Measurements from ENCODE around the gene PSTPIP1. TPM values are rescaled to one million over a fixed set of nuclear protein-coding genes. Genes with fewer than 3 reads are reported as not detected.

Gene PSTPIP1
- total and polyA plus RNA-seq, 9 of the 15 experiments (the other 6 are each of a cell fraction or from before 2014, with no cell fraction given), result not detected

GRCh38 chr15:77066971-77067690 is 72.2 kb downstream of the PSTPIP1 start:
- peaks cover 10% of the 10 kb centered on the region; the same call in 1 of the 3 replicates for H3K36me3 ChIP-seq (ENCODE audit: control insufficient read depth, insufficient read depth, low read length)
- no peaks in the 10 kb centered on the region for H3K27me3 ChIP-seq (ENCODE audit: control insufficient read depth in 2 of 2, insufficient read depth in 2 of 2, low read length in 2 of 2)
- POLR2A ChIA-PET, result interaction anchor here (1.5 to 2.2 kb wide), 3 partner anchors 9 to 22 kb away, joined by 3 to 8 read pairs (median 3); no protein-coding TSS in a partner anchor
- BruUV-seq (replicated peaks), result no TSS peak
- 0 out of 2 replicates have a peak, but pooled peaks cover 9% of the 10 kb centered on the region for H4K20me1 ChIP-seq (replicated peaks; ENCODE audit: control insufficient read depth, insufficient read depth, low read length)
- no peak overlapping the region for H3K27ac ChIP-seq (ENCODE audit: extremely low read depth, low read depth, low read length)
- FAIRE-seq (no peak), DNase-seq (ENCODE audit: extremely low read depth in 1 of 4, low spot score in 3 of 4) (peak in 1 of 4 experiments; percentile 40), ATAC-seq (no peak)
- no peak overlapping the region for H3K9ac ChIP-seq (ENCODE audit: insufficient read depth in 1 of 2, low read depth in 2 of 2, low read length in 2 of 2)
- no peak overlapping the region for H3K4me3 ChIP-seq
- no peak overlapping the region for H3K4me2 ChIP-seq (ENCODE audit: insufficient read depth, low read length)
- CTCF ChIA-PET (ENCODE audit: low intra/inter-chr PET ratio), result no interaction called here
- intact Hi-C loops (cut with micrococcal nuclease), result no loop called here
- H3K79me2 ChIP-seq (ENCODE audit: control insufficient read depth, insufficient read depth, low read length), result peaks cover 56% of the 10 kb centered on the region
- H3K4me1 ChIP-seq (replicated peaks in 1 of 2; ENCODE audit: control insufficient read depth in 2 of 2, insufficient read depth in 2 of 2, low read length in 2 of 2), result peaks cover 16 to 47% of the 10 kb centered on the region in 2 experiments
- WGBS (ENCODE audit: insufficient coverage, low coverage, missing lambda C conversion rate), result 52% methylated on average over 3 of the region's 3 CpGs
- peaks cover 4% of the 10 kb centered on the region for H3K9me1 ChIP-seq (ENCODE audit: control insufficient read depth, insufficient read depth, low read length)
- H3K9me3 ChIP-seq (replicated peaks; ENCODE audit: control insufficient read depth, insufficient read depth, low read depth, low read length), result no peaks in the 10 kb centered on the region
- in situ Hi-C loops (cut with MboI), result no loop called here
- no peak overlapping the region for H2AFZ ChIP-seq (ENCODE audit: low read depth, low read length)
- 0 out of 2 replicates have a peak, but pooled peaks have one; percentile 27 for TF ChIP-seq FOSL1 (tag; conservative IDR thresholded peaks at IDR 0.05)
- TF ChIP-seq NR2C1 (IDR thresholded peaks at IDR 0.05), result peak; percentile 55; the same call in 1 of the 2 replicates
- TF ChIP-seq NR2C1 (tag; IDR thresholded peaks at IDR 0.05), result peak; percentile 82
- TF ChIP-seq KDM1A (IDR thresholded peaks at IDR 0.05), result peak; percentile 67 to 71; a peak in 3 of 4 replicates
- no peak for TF ChIP-seq MNT (conservative IDR thresholded peaks at IDR 0.05)
- peak in 1 of 2 experiments; percentile 69; a peak in 2 of 4 replicates for TF ChIP-seq RCOR1 (IDR thresholded peaks at IDR 0.05; ENCODE audit: borderline replicate concordance in 1 of 2, low read depth in 2 of 2, low read length in 2 of 2)
- TF ChIP-seq MXI1 (IDR thresholded peaks at IDR 0.05; ENCODE audit: low read depth, low read length), result no peak
- TF ChIP-seq MCM5 (IDR thresholded peaks at IDR 0.05; ENCODE audit: low read depth), result no peak
- TF ChIP-seq RFX1 (IDR thresholded peaks at IDR 0.05), result peak; percentile 59
- 0 out of 2 replicates have a peak, but pooled peaks have one; percentile 40 for TF ChIP-seq HES1 (IDR thresholded peaks at IDR 0.05; ENCODE audit: low read depth)
- TF ChIP-seq USF1 (CRISPR knock-in tag; IDR thresholded peaks at IDR 0.05), result no peak
- peak; percentile 58 for TF ChIP-seq TAL1 (IDR thresholded peaks at IDR 0.05)
- peak; percentile 64 for TF ChIP-seq ARID1B (IDR thresholded peaks at IDR 0.05)
- TF ChIP-seq FOXJ2 (tag; IDR thresholded peaks at IDR 0.05), result peak; percentile 95
- TF ChIP-seq U2AF2 (optimal IDR thresholded peaks at IDR 0.05; ENCODE audit: low read depth, low read length), result no peak
- TF ChIP-seq RNF2 (IDR thresholded peaks at IDR 0.05), result no peak
- 0 out of 2 replicates have a peak, but pooled peaks have one; percentile 21 for TF ChIP-seq NFIC (IDR thresholded peaks at IDR 0.05)
- TF ChIP-seq MBD2 (IDR thresholded peaks at IDR 0.05; ENCODE audit: borderline replicate concordance, low read depth), result no peak
- peak in 1 of 2 experiments; percentile 20; a peak in 1 of 4 replicates for TF ChIP-seq HDAC1 (IDR thresholded peaks at IDR 0.05)
- TF ChIP-seq GTF2B (IDR thresholded peaks at IDR 0.05; ENCODE audit: extremely low read depth, insufficient read length), result no peak
- peak; percentile 57 for TF ChIP-seq TCF3 (CRISPR knock-in tag; IDR thresholded peaks at IDR 0.05)

Measured in K562 (cell line).